Vagina (tissue), 2 donors: ENCODE results near the gene PRR14.

Source experiments
- CTCF ChIP-seq, 3 experiments: fragments of 450-650 bp in 2 of 3; fragments of 200-600 bp in 1 of 3; sonication (generic) in 1 of 3; IDR thresholded peaks; one replicate each; pipeline ENCODE4 v1.5.1; 2017 to 2019; ENCODE audit warnings: antibody characterized with exemption in 3 of 3, mild to moderate bottlenecking in 2 of 3, moderate library complexity in 2 of 3
- POLR2A ChIP-seq, 2 donors: fragments of 450-650 bp; IDR thresholded peaks; one replicate each; pipeline ENCODE4 v1.6.1; 2017; ENCODE audit warnings: antibody characterized with exemption in 2 of 2, mild to moderate bottlenecking in 2 of 2, moderate library complexity in 2 of 2
- POLR2AphosphoS5 ChIP-seq, 2 donors: sonication (generic); formaldehyde crosslinking; IDR thresholded peaks; one replicate each; pipeline ENCODE4 v1.9.0; 2017; ENCODE audit warnings: antibody characterized with exemption in 2 of 2, mild to moderate bottlenecking in 2 of 2, low read depth in 1 of 2; ENCODE audit not compliant: insufficient read depth in 1 of 2

DNA sequence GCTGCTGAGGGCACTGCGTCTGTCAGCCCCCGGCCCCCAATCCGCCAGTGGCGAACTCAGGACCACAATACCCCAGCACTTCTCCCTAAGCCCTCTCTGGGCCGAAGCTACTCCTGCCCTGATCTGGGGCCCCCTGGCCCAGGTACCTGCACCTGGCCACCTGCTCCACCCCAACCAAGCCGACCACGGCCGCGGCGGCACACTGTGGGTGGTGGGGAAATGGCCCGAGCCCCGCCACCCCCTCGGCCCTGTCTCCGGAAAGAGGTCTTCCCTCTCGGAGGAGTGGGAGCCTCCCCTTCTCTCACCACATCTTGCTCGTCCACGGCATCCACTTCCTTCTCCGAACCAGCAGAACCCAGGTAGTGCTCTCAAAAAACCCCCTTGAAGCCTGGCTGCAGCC is 4.1 kb downstream of the PRR14 start:
- no peak for TF ChIP-seq POLR2A (IDR thresholded peaks at IDR 0.05)
- no peak for TF ChIP-seq CTCF (IDR thresholded peaks at IDR 0.05)
- no peak for TF ChIP-seq POLR2AphosphoS5 (IDR thresholded peaks at IDR 0.05; ENCODE audit: insufficient read depth in 1 of 2, low read depth in 1 of 2)
